SK-N-MC (cell line): ENCODE data around the gene SIK2.

Source experiments
- EZH2 ChIP-seq: fragments of 200-600 bp; sonication (generic); IDR thresholded peaks from one replicate; pipeline ENCODE4 v1.6.1; 2017; ENCODE audit warnings: antibody characterized with exemption
- FOXP2 ChIP-seq: optimal IDR thresholded peaks from 2 replicates; pipeline ENCODE3; 2011; ENCODE audit warnings: mild to moderate bottlenecking, moderate library complexity; ENCODE audit not compliant: insufficient read depth; ENCODE audit errors: extremely low read length, control extremely low read depth
- POLR2AphosphoS5 ChIP-seq: IDR thresholded peaks from 2 replicates; pipeline ENCODE4 v1.6.1; 2012; ENCODE audit warnings: mild to moderate bottlenecking, low read depth, low read length, borderline replicate concordance

- no peak for TF ChIP-seq POLR2AphosphoS5
- no peak for TF ChIP-seq FOXP2
- no peak for TF ChIP-seq EZH2
Observed at GRCh38 chr11:111723595-111723994, 121.3 kb downstream of the SIK2 start.
